Mammary epithelial cell (primary cell): ENCODE measurements around the gene SRPK1.

Source experiments
- CTCF ChIP-seq, 2 donors: IDR thresholded peaks in 1 of 2; conservative IDR thresholded peaks in 1 of 2; 2 replicates each; pipeline ENCODE4 v1.5.1; 2011 to 2012; ENCODE audit warnings: inconsistent platforms in 2 of 2, low read length in 2 of 2, mild to moderate bottlenecking in 2 of 2, control low read depth in 1 of 2, low read depth in 1 of 2; ENCODE audit not compliant: insufficient read depth in 1 of 2; ENCODE audit errors: extremely low read depth in 1 of 2
- EZH2 ChIP-seq: IDR thresholded peaks from 2 replicates; pipeline ENCODE4 v1.6.1; 2012; ENCODE audit warnings: low read length, inconsistent platforms, borderline replicate concordance

- TF ChIP-seq EZH2 (no peak), CTCF (conservative IDR thresholded peaks at IDR 0.05 in 1 of 2, IDR thresholded peaks at IDR 0.05 in 1 of 2; ENCODE audit: extremely low read depth in 1 of 2, insufficient read depth in 1 of 2, low read depth in 1 of 2, low read length in 2 of 2) (no peak)
These were observed 70.7 kb downstream of the SRPK1 start for GRCh38 chr6:35850208-35850607.
